NCI-H1436 treated with DMSO at 0.1 percent for 48 hours (cell line): ENCODE measurements around the gene TH.

Experiments
- DNase-seq: peaks from one replicate; lab custom pipeline; 2025; lab: John Stamatoyannopoulos, UW

TH gene

GRCh38 chr11:2142300-2142759, 29.3 kb downstream of the TH start:
- DNase-seq, result no peak

DNA sequence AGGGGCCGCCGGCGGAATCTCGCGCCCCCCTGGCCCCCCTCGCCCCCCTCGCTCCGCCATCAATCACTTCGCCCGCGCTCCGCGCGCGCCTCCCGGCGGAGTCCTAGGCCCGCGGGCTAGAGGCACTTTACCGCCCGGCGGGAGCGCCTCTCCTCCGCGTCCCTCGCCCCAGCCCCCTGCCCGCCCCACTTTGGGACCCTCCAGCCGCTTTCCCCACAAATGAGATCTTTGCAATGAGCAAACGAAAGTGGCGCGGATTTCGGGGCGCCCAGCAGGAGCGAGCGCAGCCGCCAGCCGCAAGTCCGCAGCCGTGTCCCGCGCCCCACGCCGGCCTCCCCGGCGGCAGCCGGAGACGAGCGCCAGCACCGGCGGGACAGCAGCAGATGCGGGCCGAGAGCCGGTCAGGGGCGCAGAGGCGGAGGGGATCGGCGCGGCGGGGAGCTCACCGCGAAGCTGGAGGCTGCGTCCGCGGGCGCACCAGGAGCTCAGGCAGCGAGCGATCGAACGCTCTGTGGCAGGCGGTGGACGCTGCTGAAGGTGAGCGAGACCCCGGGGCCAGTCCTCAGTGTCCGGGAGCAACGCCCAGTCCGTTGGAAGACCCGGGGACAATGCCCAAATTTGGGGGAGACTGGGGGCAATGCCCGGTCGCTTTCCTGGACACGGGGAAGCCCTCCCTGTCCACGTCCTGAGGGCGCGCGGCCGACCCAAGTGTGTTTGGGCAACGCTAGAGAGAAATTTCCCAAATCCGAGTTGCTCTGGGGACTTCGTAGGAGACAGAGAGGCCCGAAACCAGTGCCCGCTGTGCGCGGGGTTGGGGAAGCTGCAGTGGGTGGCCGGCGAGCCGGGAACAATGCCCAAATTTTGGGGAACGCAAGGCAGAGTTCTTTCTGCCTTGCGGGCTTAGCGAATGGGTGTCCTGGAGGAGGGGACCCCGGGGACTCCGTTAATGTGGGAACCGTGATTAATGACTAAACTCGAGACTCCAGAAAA, 30.9 kb downstream of the TH start:
- no peak for DNase-seq

- DNase-seq, result no peak
Observed at GRCh38 chr11:2139621-2140337, 31.8 kb downstream of the TH start.

DNA sequence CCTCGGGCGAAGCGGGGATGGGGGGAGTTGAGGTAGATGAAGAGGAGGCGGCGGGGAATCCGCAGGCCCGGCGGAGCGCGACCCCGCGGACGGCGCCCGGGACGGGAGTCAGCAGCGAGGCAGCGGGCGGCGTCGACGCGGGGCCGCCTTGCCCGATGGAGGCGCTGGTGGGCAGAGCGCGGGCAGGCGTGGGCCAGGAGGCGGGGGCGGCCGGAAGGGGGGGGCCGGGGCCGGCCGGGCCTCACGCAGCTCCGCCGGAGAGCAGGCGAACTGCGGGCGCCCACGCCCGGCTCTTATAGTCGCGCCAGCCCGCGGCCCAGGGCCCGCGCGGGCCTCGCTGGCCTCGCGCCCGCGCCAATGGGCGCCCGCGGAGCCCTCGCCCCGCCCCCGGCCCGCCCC, 32.5 kb downstream of the TH start, which contains the start of gene IGF2:
IGF2 (minus strand) TSS at position 267 of the 399 bp plus-strand sequence. CDS start 3,866 bp downstream, outside the sequence.
- no peak for DNase-seq

- no peak for DNase-seq
Observed at GRCh38 chr11:2138431-2139122, 33.0 kb downstream of the TH start.

DNA sequence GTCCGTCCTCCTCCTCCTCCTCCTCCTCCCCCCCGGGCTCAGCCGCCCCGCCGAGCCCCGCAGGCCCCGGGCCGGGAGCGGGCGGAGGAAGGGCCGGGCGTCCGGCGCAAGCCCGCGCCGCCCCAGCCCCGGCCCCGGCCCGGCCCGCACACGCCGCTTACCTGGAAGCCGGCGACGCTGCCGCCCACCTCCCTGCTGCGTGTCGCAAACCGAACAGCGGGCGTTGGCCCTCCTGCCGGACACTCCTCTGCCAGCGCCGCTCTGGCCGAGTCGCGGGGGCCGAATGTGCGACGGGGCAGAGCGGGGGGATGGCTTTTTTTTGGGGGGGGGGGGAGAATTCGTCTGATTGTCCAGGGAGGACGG, 33.6 kb downstream of the TH start:
- DNase-seq, result no peak

DNA sequence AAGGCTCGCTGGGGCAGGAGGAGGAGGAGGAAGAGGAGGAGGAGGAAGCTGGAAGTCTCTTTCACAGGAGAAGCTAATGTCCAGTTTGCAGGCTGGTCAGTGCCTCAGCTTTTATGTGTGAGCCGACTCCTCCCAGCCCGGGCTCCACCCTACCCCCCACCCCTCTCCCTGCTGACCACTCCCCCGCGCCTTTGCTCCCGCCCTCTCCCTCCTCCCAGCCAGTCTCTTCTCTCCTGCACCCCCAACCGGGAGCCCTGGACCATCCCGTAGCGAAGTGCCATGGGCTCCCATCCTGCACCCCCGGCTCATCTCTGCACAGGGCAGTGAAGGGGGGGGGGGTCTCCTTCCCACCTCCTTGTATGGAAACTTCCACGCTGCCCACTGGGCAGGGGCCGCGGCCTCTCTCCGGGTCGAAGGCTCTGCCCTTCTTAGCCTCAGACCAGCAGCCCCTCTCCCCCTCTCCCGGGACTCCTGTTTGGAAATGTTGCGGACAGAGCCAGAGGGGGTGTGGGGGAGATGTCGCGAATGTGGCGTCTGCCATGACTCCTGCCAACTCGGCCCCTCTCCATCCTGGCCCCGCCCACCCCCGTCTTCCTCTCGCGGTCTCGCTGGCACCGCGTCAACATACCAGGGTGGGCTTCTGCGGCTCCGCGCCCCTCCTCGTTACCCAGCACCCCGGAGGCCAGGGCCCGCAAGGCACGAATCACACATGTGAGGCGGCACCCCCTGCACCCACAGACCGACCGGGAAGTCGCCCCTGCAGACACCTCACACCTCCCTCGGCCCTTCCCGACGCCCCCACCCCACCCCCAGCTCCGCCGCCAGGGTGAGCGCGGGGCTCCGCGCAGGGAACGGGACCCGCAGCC, 34.2 kb downstream of the TH start:
- DNase-seq, result no peak

GRCh38 chr11:2136952-2137201, 34.7 kb downstream of the TH start:
- no peak for DNase-seq

GRCh38 chr11:2136209-2136951, 35.2 kb downstream of the TH start:
- DNase-seq, result no peak

DNA sequence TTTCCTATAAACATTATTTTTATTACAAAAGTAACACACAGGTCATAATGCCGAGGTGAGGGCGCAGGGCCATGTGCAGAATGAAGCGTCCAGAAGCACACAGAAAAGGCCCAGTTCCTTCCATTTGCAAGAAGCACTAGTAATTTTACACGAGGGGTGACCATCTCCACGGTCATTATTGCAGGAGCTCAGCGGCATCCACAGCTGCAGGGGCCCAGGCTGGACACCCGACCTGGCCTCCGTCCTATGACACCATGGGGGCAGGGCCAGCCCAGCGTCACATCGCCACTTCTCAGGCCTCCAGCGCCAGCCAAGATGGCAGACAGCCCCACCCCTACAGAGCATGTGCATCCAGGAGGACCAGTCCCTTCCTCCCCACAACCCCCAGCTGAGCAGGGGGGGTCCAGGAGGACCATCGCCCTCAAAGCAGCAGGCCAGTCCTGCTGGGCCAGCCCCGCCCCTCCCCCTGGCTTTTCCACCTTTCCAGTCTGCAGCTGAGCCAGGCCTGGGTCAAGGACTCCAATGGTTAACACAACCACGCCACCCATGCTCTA, 35.9 kb downstream of the TH start:
- DNase-seq, result no peak

DNA sequence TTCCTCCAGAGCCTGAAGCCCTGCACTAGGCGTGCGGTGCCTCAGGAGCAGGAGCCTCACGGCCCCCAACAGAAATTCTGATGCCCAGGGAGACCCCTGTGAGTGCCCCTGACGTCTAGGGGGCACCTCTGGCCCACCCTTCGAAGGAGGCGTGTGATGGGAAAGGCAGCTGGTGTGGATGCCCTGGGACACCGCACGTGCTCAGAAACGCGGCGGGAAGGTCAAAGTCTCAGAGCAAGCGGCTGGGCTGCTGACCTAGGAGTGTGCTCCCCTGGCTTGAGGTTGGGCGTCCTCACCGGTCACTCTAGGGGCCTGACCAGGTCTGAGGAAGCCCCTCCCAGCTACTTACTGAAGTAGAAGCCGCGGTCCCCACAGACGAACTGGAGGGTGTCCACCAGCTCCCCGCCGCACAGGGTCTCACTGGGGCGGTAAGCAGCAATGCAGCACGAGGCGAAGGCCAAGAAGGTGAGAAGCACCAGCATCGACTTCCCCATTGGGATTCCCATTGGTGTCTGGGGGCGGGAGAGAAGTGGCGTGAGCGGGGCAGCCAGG, 36.5 kb downstream of the TH start:
- DNase-seq, result no peak

GRCh38 chr11:2134022-2135010, 37.3 kb downstream of the TH start:
- no peak for DNase-seq

GRCh38 chr11:2133241-2134021, 38.2 kb downstream of the TH start:
- DNase-seq, result no peak

DNA sequence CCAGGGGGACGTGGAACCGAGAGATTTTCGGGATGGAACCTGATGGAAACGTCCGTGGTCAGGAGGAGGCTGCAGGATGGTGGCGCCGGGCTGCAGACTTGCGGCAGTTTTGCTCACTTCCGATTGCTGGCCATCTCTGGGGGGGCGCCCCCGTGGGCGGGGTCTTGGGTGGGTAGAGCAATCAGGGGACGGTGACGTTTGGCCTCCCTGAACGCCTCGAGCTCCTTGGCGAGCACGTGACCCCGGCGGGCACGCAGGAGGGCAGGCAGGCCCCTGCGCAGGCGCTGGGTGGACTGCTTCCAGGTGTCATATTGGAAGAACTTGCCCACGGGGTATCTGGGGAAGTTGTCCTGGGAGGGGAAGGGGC, 38.8 kb downstream of the TH start:
- no peak for DNase-seq

DNA sequence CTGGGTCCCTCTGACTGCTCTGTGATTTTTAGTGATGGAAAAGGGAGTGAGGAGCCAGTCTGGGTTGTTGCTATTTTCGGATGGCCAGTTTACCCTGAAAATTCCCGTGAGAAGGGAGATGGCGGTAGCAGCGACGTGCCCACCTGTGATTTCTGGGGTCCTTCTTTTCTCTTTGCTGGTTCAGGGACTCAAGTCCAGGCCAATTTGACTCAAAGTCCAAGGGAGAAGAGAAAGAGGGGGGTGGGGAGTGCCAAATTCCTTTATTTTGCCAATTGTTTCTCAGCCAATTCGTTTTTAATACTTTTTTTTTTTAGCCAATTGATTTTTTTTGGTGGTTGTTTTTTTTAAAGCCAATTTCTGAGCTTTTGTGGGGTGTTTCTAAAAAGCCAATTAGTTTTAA, 39.4 kb downstream of the TH start:
- DNase-seq, result no peak

DNA sequence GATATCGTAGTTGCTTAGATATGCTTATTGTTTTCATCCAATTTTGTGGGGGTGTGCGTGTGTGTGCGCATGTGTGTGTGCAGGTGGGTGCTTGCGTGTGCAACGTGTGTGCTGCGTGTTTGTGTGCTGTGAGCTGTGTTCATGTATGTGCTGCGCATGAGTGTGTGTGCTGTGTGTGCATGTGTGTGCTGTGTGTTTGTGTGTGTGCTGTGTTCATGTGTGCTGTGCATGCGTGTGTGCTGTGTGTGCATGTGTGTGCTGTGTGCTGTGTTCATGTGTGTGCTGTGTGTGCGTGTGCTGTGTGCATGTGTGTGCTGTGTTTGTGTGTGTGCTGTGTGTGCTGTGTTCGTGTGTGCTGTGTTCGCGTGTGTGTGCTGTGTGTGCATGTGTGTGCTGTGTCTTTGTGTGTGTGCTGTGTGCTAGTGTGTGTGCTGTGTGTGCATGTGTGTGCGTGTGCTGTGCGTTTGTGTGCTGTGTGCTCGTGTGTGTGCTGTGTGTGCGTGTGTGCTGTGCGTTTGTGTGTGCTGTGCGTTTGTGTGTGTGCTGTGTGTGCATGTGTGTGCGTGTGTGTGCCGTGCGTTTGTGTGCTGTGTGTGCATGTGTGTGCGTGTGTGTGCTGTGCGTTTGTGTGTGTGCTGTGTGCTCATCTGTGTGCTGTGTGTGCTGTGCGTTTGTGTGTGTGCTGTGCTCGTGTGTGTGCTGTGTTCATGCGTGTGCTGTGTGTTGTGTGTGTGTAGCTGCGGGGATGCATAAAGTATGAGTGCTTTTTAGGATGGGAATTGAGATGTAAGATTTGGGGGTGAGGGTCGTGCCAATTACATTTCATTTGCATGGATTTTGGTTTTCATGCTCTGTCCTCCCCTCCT, 40.0 kb downstream of the TH start:
- no peak for DNase-seq

GRCh38 chr11:2130881-2131352, 40.7 kb downstream of the TH start:
- no peak for DNase-seq
